ENCODE results near the gene AOC1. TPM values are rescaled to one million over a fixed set of nuclear protein-coding genes. Genes with fewer than 3 reads are reported as not detected.
"Not testable (repeated sequence)": the region's sequence is repeated elsewhere in the genome, so short reads cannot be mapped to it uniquely, and the experiment has no call there.

AOC1 gene
- total RNA-seq, 1 donor = 1.1 TPM

- DNase-seq (ENCODE audit: low read depth in 2 of 3, low spot score in 2 of 3) = no peak
Measured at GRCh38 chr7:150896562-150897209, 44.4 kb downstream of the AOC1 start.

GRCh38 chr7:150897502-150898474 lies 45.5 kb downstream of the AOC1 start:
- peak in 1 of 3 donors; percentile 24 for DNase-seq (ENCODE audit: low read depth in 2 of 3, low spot score in 2 of 3)

DNA sequence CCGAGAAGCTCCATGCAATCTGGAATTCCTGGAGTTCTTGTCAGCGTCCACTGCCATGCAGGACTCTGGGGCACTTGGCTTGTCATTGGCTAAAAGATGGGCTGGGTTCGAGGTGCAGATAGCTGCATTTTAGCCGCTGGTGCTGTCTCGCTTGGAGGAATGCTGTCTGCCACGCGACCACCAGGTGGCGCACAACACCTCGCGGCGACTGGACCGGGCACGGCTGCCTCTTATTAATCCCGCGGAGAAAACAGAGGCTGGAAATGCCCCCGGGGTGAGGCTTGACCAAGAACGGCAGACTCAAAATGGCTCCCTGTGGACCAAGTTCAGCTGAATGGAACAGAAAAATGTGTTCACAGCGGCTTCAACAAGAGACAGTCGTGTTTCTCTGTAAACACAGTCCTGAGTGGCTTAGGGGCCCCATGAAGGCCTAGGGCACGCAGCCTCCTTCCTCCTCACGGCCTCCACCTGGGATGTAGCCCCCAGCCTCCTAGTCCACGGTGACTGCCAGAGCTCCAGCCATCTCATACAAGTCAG lies 46.2 kb downstream of the AOC1 start:
- peak; percentile 58 to 70 (median 60) for DNase-seq (ENCODE audit: low read depth in 2 of 3, low spot score in 2 of 3)

DNA sequence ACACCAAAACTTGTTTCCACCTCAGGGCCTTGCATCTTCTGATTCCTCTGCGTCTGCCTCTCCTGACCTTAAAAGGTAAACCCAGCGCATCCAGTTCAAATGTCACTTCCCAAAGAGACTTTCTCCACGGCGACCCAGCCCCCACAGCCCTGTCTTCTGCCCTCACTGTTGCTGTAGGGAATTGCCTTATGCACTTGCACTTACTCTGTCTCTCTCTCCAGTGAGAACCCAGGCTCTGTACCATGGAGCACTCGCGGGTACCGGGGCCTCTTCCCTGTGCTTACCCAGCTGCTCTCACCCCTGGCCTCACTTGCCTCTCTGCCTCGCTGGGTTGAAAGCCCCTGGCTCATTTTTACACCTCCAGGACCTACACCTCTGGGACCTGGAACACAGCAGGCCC lies 48.4 kb downstream of the AOC1 start:
- DNase-seq (ENCODE audit: low read depth in 2 of 3, low spot score in 2 of 3) = no peak

DNA sequence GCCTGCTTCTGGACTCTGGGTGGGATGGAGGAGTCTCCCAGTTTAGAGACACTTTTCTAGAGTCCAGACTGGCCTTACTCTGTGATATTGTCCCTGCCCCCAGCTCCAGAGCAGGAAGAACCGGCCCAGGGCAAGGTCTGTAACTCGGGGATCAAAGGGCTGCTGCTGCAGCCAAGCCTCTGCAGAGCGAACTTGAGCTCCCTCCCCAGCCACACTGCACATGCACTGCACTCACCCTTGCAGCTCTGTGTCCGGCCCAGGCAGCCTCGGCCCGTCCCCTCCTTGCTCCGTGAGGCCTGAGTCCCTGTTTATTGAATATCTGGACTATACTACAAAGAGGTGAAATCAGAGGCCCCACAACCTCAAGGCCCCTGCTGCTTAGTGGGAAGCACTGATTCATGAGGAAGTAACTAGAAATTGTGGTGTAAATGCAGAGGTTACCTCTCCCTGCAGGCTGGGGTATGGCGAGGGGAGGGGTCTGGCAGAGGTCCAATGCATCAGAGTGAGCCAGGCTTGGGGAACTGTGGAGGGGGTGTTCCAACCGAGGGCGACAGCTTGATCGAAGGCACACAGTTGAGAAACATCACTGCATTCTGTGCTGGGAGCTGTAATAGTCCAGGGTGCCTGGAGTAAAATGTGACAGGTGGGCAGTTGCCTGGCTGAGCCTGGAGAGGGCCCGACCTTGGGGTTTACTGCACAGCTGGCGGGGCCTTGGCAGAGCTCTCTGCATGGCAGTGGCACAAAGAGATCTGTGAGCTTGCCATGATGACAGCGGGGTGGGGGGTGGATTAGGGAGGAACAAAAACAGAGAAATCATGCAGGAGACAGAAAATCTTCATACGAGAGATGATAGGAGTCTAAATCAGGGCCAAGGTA lies 49.1 kb downstream of the AOC1 start:
- peak in 1 of 3 donors; percentile 66 for DNase-seq (ENCODE audit: low read depth in 2 of 3, low spot score in 2 of 3)

DNA sequence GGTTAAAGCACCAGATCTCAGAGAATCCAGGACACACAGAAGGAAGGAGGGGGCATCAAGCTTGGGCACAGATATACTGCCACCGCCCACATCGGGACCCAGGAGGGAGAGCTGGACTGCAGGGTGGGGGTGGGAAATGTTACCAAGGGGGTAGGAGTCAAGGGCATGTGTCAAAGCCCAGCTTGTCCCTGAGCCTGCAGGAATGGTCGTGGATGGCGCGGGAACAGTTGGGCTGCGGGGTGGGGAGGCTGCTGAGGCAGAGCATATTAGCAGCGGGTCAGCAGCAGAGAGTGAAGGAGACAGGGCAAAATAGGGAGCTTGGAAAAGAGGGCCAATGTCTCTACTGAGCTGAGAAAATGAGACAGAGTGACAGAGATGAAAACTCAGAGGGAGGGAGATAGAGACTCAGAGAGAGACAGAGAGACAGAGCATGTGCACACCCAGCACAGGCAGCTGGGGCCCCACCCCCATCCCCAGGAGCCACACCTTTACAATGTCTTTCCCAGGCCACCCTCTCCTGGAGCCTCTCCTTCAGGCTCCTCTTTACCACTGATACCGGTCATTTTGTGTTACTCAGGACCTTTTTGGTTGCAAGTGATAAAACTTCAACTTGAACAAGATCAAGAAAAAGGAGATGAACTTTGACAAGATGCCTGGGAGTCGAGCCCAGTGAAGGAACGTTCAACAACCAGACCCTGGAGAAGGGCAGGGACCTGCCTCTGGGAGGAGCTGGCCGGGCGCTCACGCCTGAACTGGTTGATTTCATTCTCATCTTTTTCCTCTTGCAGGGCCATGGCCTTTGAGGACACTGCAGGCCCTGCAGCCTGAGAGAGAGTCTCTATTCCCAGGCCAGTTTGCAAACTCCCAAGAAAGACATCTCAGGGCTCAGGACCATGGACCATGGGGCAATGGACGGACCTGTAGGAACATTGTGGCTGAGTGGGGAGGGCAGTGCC lies 50.0 kb downstream of the AOC1 start:
- DNase-seq (ENCODE audit: low read depth in 2 of 3, low spot score in 2 of 3) = no peak

GRCh38 chr7:150903606-150904005 lies 51.3 kb downstream of the AOC1 start:
- DNase-seq (ENCODE audit: low read depth in 2 of 3, low spot score in 2 of 3) = peak in 2 of 3 donors; percentile 91 to 96

DNA sequence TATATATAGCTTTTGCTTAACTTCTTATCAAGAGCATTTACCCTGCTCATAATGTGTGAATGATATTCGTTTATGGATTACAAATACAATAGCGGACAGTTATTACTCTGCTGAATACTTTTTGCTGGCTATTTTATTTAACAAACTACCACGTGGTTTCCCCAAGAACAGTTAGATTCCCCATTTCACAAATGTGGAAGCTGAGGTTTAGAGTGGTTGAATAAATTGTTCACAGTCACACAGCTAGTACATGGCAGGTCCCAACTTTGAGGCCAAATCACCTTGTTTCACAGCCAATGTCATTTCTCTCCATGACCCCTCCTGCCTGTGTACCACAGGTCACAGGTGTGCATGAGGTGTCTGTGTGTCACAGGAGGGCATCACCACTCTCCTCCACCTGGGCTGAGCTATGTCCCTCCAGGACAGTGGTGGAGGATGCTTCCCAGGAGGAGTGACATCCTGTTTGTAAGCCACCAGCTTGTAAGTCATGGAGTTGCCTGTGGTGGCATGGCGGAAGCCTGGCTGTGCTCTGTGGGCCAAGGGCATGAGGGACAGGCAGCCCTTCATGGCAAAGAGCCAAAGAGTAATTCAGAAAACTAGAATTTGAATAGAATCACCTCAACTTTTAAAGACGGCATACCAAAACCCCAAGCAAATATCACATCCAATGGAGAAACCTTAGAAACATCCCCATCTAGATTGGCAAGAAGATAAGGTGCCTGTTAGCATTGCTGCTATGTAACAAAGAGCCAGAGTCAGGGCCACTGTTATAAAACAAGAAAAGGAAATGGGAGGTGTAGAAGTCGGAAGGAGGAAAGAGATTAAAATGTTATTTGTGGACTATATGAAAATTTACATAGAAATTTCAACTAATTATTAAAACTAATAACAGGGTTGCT lies 51.9 kb downstream of the AOC1 start:
- peak in 1 of 3 donors; percentile 73 for DNase-seq (ENCODE audit: low read depth in 2 of 3, low spot score in 2 of 3)

DNA sequence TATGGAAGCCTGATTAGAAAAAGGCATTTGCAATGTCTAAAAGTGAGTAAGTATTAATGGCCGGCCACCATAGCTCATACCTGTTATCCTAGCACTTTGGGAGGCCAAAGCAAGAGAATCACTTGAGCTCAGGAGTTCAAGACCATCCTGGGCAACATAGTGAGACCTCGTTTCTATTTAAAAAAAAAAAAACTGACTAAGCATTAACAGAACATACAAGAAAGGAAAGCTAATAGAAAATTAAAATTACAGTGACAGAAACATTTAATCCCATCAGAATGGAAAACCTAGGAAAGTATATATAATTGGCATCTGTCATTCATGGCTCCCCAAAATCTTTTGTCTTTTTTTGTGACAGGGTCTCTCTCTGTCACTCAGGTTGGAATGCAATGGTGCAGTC lies 55.9 kb downstream of the AOC1 start:
- no peak for DNase-seq (ENCODE audit: low read depth in 2 of 3, low spot score in 2 of 3)

DNA sequence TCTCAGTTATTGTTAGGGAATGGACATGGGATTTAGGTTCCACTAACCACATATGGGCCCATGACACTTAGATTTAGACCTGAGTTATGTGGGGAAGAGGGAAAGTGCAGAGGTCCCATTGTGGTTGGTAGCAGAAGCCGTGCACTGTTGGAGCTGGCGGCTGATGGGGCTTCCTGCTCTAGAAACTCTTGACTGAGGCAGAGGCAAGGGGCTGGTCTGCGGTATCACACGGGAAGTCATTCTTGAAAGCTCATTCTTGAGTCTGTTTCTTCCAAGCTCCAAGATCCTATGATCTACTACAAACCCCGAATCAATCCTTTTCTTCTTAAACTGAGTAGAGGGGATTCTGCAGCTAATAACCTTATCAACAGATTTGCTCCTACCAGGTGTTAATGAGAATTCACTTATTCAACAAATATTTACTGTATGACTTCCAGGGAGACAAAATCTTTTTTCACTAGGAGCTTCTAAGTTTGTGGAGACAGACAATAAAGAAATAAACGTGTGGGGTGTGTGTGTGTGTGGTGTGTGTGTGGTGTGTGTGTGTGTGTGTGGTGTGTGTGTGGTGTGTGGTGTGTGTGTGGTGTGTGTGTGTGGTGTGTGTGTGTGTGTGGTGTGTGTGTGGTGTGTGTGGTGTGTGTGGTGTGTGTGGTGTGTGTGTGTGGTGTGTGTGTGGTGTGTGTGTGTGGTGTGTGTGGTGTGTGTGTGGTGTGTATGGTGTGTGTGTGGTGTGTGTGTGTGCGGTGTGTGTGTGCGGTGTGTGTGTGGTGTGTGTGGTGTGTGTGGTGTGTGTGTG lies 57.1 kb downstream of the AOC1 start:
- DNase-seq (ENCODE audit: low read depth in 2 of 3, low spot score in 2 of 3) = peak in 1 of 3 donors; percentile 70

- DNase-seq (ENCODE audit: low read depth in 2 of 3, low spot score in 2 of 3) = not testable (repeated sequence)
Measured at GRCh38 chr7:150910305-150910995, 58.1 kb downstream of the AOC1 start.

GRCh38 chr7:150910996-150911422 lies 58.7 kb downstream of the AOC1 start:
- DNase-seq (ENCODE audit: low read depth in 2 of 3, low spot score in 2 of 3) = peak in 1 of 3 donors; percentile 21

Other genes with a start within 250 kb of the AOC1 start
- 67.1 TPM for gene GIMAP6, start 220.1 kb upstream of the AOC1 start, total RNA-seq
- gene GIMAP2, start 166.8 kb upstream of the AOC1 start, total RNA-seq = 110 TPM
- 15.9 TPM for gene GIMAP1, start 135.9 kb upstream of the AOC1 start, total RNA-seq
- gene GIMAP5, start 115.1 kb upstream of the AOC1 start, total RNA-seq = 29.1 TPM
- 5.4 TPM for gene TMEM176B, start 52.2 kb upstream of the AOC1 start, total RNA-seq
- 2.4 TPM for gene TMEM176A, start 51.7 kb upstream of the AOC1 start, total RNA-seq
- gene KCNH2, start 125.8 kb downstream of the AOC1 start, total RNA-seq = 53.9 TPM
- gene NOS3, start 138.5 kb downstream of the AOC1 start, total RNA-seq = 0.27 TPM
- gene ATG9B, start 172.0 kb downstream of the AOC1 start, total RNA-seq = 2.7 TPM
- 27.5 TPM for gene ABCB8, start 175.9 kb downstream of the AOC1 start, total RNA-seq
- 0.54 TPM for gene ASIC3, start 196.0 kb downstream of the AOC1 start, total RNA-seq
- 17.5 TPM for gene CDK5, start 205.4 kb downstream of the AOC1 start, total RNA-seq
- gene SLC4A2, start 207.1 kb downstream of the AOC1 start, total RNA-seq = 41.5 TPM
- gene FASTK, start 228.3 kb downstream of the AOC1 start, total RNA-seq = 64.4 TPM
- gene TMUB1, start 231.0 kb downstream of the AOC1 start, total RNA-seq = 25.6 TPM
- 95.9 TPM for gene AGAP3, start 234.0 kb downstream of the AOC1 start, total RNA-seq